ENCODE data around the gene TMPO.
"Not testable (repeated sequence)": the region's sequence is repeated elsewhere in the genome, so short reads cannot be mapped to it uniquely, and the experiment has no call there.

TMPO gene

DNA sequence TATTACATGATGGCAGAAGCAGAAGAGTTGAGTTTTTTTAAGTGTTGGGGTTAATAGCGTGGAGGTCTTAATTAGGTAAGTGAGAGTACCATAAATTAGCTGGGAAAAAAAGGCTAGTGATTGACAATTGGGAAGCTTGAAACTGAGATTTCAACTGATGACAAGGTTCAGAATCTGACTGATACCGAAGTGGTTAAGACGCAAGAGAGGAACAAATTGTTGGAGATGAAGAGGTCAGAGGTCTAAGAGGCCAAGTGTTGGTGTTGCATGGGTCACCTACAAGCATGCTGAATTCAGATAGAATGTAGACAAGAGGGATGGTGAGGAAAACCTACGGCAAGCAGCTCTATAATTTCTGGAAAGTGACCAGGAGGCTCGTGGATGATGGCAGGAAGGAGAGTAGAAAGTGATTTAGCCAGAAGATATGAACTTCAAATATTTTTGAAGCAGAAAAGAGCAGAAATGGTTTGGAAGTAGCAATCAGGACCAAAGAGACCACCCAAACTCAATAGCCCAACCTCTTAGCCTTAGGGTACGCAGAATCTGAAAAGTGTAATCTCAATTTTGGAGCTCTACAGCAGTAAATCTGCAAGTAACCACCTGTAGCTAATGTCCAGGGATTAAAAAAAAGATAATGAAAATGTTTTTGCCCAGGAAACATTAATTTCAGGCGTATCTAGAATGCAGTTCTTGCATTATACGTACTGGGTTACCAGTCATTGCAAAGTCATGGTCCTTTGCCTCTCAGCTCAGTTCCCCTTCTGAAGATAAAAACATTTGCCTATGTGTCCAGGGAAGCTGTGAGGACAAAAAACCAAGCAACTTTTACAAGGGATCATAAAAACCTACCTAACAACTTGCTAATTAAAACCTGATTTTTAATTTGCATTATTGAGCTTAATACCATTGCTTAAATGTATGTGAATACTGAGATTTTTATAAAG is 1.7 kb upstream of the TMPO start:
- DNase-seq = no peak

DNA sequence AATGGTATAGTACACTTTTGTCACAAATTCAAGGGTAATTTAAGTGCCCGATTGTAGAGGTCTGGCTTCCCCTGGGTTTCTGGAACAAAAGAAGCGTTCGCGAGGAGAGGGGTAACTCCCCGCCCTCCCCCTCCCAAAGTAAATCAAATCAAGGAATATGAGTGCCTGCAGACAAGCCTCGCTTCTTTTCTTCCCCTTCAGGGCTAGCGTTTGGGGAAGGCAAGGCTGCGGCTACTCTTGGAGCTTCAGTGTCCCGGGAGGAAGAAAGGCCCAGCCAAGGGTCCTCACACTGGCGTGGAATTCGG is 456 bp upstream of the TMPO start:
- no peak for DNase-seq

DNA sequence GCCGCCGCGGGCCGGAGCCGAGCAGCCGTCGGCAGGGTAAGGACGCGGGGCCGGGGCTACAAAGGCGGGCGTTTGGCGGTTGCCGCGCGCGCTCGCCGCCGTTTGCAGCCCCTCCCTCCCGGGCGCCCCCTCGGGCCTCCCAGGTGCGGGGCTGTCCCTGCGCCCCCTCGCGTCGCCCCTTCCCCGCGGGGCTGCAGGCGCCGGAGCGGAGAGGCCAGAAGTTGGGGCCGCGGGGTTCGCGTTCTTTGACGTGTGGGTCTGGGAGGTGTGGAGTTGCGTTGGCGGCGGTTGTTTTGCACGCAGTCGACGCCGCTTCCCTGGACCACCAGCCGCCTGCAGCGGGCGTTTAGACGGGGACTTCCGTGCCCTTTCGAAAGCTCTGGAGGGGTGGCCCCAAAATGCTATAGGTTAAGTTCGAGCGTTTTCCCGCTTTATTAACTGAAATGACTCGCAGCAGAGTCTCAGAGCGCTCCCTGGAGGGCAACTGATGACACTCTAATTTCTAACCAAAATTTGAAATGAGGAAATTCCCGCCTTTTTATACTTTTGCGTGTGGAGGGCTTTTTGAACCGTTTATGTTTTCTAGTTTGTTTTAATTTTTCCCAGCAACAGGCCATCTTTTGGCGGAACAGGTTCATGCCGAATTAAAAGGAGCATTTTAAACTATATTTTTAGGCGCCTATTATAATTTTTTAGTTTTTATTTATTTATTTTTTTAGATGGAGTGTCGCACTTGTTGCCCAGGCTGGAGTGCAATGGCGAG is 902 bp downstream of the TMPO start:
- peak in 1 of 2 experiments; percentile 37 for DNase-seq

DNA sequence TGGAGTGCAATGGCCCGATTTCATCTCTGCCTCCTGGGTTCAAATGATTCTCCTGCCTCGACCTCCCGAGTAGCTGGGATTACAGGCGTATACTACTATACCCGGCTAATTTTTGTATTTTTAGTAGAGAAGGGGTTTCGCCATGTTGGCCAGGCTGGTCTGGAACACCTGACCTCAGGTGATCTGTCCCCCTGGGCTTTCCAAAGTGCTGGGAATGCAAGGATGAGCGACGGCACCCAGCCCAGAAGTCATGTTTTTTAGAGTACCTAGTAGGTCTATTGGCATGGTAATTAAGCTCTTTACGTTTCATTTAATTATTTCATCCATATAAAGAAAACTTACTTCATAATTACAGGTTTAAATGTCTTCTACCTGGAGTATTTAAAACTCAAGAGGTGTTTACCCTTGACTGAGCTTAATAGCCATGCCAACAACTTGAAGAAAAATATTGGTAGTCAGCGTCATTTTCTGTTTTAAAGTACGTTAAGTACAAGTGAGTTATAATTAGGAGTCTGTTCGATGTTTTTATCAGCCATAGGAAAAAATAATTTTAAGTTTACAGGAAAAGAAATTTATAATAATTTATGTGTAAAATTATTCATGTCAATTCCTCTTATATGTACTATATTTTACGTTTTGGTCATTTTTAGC is 4.0 kb downstream of the TMPO start:
- DNase-seq = no peak

GRCh38 chr12:98530068-98530467 is 14.7 kb downstream of the TMPO start:
- DNase-seq = no peak

- no peak for DNase-seq
Measured at GRCh38 chr12:98532687-98533304, 17.4 kb downstream of the TMPO start.

DNA sequence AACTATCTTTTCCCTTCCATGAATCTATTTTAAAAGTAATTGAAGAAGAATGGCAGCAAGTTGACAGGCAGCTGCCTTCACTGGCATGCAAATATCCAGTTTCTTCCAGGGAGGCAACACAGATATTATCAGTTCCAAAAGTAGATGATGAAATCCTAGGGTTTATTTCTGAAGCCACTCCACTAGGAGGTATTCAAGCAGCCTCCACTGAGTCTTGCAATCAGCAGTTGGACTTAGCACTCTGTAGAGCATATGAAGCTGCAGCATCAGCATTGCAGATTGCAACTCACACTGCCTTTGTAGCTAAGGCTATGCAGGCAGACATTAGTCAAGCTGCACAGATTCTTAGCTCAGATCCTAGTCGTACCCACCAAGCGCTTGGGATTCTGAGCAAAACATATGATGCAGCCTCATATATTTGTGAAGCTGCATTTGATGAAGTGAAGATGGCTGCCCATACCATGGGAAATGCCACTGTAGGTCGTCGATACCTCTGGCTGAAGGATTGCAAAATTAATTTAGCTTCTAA is 18.4 kb downstream of the TMPO start:
- DNase-seq = no peak

DNA sequence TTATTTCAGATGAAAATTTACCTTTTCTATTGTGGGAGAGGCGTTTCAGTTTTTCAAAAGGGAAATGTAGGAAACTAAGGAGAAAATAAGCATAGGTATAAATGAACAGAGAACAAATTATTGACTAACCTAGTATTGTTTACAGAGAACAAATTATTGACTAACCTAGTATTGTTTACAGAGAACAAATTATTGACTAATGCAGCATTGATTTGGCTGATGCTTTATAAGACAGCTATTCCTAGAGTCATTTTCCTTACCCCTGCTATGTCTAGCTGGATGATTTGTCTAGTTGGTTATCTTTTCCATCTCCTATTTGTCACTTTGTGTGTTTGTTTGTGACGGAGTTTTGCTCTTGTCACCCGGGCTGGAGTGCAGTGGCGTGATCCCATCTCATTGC is 22.6 kb downstream of the TMPO start:
- no peak for DNase-seq

DNA sequence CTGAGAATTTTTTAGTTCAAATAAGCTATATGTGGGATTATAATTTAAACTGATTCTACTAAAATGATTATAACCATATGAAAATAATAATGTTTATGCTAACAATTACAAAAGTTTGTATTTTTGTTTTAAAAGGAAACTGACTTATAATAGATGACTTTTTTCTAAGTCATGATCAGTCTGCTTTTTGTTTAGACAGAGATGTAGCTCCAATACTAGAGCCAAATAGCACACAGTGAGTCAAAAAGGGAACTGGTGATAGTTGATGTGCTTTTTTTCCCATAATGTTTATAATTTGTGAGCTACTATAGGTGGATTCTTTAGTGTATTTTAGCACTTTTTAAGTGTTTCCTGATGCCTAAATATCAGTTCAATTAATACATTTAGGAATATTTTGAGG is 28.3 kb downstream of the TMPO start:
- DNase-seq = no peak

GRCh38 chr12:98544751-98545150 is 29.4 kb downstream of the TMPO start:
- no peak for DNase-seq

DNA sequence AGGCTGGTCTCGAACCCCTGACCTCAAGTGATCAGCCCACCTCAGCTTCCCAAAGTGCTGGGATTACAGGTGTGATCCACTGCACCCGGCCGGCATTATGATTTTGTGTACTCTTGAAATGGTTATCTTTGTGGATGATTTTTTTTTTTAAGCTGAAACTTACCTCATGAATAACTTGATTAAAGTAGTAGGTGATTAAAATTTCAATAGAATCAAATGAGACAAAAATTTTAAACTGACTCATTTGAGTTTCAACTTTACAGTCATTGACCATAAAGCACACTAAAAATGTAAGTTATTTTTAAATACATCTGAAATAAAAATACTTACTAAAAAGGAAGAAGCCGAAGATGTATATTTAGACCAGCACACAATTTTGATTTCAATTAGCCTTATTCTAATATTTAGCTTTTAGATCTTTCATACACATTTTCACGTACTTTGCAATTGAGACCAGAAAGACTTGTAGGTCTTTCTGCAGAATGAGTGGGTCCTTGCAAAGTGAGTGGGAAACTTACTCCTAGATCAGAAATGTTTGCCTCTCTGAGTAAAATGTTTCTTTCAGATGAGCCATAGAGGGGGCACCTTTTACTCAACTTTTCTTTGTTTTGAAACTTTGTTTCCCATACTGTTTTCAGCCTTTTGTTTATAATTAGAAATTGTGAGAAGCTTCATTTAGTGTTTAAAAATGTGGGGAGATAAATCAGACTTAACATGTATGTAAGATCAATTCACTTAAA is 34.2 kb downstream of the TMPO start:
- DNase-seq = no peak

- DNase-seq = no peak
Measured at GRCh38 chr12:98551787-98552186, 36.4 kb downstream of the TMPO start.

DNA sequence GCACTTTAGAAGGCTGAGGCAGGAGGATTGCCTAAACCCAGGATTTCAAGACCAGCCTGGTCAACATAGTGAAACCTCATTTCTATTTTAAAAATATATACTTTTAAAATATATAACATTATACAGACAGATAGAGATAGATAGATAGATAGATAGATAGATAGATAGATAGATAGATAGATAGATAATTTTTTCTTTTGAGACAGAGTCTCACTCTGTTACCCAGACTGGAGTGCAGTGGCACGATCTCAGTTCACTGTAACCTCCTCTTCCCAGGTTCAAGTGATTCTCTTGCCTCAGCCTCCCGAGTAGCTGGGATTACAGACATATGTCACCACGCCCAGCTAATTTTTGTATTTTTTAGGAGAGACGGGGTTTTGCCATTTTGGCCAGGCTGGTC is 42.7 kb downstream of the TMPO start:
- not testable (repeated sequence) for DNase-seq

DNA sequence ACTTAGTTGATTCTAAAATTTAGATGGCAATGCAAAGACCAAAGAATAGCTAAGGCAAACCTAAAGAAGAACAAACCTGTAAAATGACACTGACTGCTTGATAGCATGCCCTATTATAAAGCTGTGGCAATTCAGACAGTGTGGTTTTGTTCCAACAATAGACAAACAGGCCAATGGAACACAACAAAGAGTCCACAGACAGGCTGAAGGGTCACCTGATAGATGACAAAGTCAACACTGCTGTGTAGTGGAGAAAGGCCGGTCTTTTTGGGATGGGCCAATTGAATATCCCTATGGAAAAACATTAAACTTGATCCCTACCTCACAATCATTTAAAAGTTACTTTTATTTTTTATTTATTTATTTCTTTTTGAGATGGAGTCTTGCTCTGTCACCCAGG is 44.3 kb downstream of the TMPO start:
- DNase-seq = no peak

DNA sequence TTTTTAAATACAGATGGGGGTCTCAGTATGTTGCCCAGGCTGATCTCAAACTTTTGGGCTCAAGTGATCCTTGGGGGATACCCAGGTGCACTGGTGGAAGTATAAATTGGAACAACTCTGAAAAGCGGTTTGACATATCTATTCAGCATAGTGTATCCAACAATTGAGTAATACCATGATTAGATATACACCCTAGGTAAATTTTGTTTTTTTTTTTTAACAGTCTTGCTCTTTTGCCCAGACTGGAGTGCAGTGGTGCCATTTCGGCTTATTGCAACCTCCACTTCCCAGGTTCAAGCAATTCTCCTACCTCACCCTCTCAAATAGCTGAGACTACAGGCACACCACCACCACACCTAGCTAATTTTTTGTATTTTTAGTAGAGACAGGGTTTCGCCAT is 46.5 kb downstream of the TMPO start:
- no peak for DNase-seq

DNA sequence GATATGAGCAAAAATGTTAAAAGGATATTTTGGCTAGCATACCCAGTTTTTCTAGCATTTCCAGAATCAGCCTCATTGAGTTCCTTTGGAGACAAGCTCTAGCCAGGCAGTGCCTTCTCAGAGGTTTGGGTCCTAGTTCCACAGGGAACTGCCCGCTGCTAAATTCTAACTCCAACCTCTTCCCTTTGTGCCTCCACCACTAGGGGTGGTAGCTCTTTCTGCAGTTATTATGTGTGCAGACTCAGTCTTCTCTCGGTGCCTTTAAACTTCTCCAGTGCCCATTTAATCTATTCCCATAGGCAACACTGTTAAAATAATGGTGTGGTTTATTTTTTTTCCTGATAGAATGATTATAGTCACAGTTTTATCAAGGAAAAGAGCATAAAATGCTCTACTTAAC is 56.6 kb downstream of the TMPO start:
- no peak for DNase-seq

- no peak for DNase-seq
Measured at GRCh38 chr12:98574110-98574509, 58.7 kb downstream of the TMPO start.

DNA sequence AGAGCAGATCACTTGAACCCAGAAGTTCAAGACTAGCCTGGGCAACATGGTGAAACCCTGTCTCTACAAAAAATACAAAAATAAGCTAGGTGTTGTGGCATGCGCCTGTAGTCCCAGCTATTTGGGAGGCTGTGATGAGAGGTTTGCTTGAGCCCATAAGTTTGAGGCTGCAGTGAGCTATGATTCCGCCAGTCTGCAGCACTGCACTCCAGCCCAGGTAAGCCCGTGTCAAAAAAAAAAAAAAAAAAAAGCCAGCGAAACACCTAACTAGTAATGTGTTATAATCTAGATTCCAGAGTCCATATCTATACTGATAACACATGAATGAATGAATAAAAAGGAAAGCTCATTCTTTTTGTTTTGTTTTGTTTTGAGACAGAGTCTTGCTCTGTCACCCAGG is 59.6 kb downstream of the TMPO start:
- no peak for DNase-seq

GRCh38 chr12:98576795-98577194 is 61.4 kb downstream of the TMPO start:
- not testable (repeated sequence) for DNase-seq

DNA sequence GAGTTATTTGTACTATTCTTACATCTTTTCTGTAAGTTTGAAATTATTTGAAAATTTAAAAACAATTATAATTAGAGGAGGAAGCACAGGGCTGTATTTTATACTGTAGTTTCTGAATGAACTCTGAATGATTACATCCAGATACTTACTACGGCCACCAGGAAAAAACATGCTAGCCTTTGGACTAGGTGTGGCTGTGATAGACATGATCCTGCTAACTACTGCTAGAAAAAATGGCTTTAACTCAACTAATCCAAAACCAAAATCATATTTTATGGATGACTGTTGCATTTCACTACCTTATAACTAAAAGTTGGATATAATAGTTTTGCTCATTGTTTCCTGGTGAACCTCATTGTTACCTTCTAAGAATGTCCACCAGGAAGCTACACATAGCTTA is 63.0 kb downstream of the TMPO start:
- DNase-seq = no peak

DNA sequence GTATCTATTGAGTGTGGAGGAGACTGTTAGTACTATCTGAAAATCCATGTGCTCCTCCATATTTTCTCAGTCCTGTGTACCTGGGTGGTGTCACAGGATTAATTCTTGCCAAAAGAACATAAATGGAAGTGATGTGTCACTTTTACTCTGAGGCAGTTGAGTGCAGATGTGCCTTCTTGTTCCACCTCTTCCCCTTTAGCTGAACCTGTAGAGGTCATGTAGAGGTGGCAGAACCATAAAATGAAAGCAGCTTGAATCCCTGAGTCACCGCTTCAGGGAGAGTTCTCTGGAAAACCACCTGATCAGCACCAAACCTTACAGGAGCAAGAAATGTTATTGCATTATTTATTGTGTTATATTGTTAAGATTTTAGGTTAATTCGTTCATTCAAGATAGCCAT is 63.4 kb downstream of the TMPO start:
- DNase-seq = no peak

DNA sequence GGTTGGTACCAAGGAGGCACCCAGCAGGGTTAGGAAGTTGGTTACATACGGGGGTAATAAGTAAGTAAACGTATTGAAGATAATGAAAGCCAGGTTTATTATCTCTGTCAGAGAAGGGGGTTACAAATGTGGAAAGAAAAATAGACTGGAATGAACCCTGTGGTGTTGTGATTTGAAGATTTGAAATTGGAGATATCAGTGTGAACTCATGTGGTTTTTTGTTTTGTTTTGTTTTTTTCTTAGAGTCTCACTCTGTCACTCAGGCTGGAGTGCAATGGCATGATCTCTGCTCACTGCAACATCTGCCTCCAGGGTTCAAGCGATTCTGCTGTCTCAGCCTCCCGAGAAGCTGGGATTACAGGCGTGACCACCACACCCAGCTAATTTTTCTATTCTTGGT is 64.0 kb downstream of the TMPO start:
- DNase-seq = no peak

Data from cerebellar nuclear complex (tissue), 1 donor.